HepG2 (cell line): Measurements from ENCODE around the gene SELENOW. TPM values are rescaled to one million over a fixed set of nuclear protein-coding genes. Genes with fewer than 3 reads are reported as not detected.

Experiments used
- ATF7-NPFF ChIP-seq: sonication (generic); formaldehyde crosslinking; IDR thresholded peaks from 2 replicates; pipeline ENCODE4 v1.8.1; 2023; ENCODE audit warnings: mild to moderate bottlenecking, low read depth, missing genetic modification reagents, moderate library complexity
- BCL6 ChIP-seq: IDR thresholded peaks from 2 replicates; pipeline ENCODE4 v1.6.1; 2016; ENCODE audit warnings: missing genetic modification reagents, missing compliant biosample characterization
- ELF4 ChIP-seq: sonication (generic); formaldehyde crosslinking; IDR thresholded peaks from 2 replicates; pipeline ENCODE4 v1.5.0; 2020; ENCODE audit warnings: missing genetic modification reagents, mild to moderate bottlenecking, moderate library complexity, borderline replicate concordance
- KMT2B ChIP-seq: IDR thresholded peaks from 2 replicates; pipeline ENCODE4 v1.6.1; 2016; ENCODE audit warnings: missing genetic modification reagents, missing compliant biosample characterization
- MEIS1 ChIP-seq: sonication (generic); formaldehyde crosslinking; IDR thresholded peaks from 2 replicates; pipeline ENCODE4 v1.9.0; 2021; ENCODE audit warnings: mild to moderate bottlenecking, missing genetic modification reagents, moderate library complexity, borderline replicate concordance
- MIER3 ChIP-seq: IDR thresholded peaks from 2 replicates; pipeline ENCODE4 v1.6.1; 2016; ENCODE audit warnings: missing compliant biosample characterization, borderline replicate concordance
- RBAK ChIP-seq: sonication (generic); formaldehyde crosslinking; IDR thresholded peaks from 2 replicates; pipeline ENCODE4 v1.5.1; 2020; ENCODE audit warnings: mild to moderate bottlenecking, missing genetic modification reagents
- TAF1 ChIP-seq: sonication (generic); formaldehyde crosslinking; IDR thresholded peaks from 2 replicates; pipeline ENCODE4 v1.4.0; 2020; ENCODE audit warnings: missing genetic modification reagents
- TARDBP ChIP-seq: sonication (generic); formaldehyde crosslinking; IDR thresholded peaks from 2 replicates; pipeline ENCODE4 v1.8.0; 2022; ENCODE audit warnings: mild to moderate bottlenecking, missing genetic modification reagents
- TBX2 ChIP-seq: sonication (generic); formaldehyde crosslinking; IDR thresholded peaks from 2 replicates; pipeline ENCODE4 v1.5.0; 2020; ENCODE audit warnings: missing genetic modification reagents, mild to moderate bottlenecking, borderline replicate concordance
- ZNF142 ChIP-seq: sonication (generic); formaldehyde crosslinking; IDR thresholded peaks from 2 replicates; pipeline ENCODE4 v1.4.0; 2020; ENCODE audit warnings: missing genetic modification reagents
- ZNF326 ChIP-seq: sonication (generic); formaldehyde crosslinking; IDR thresholded peaks from 2 replicates; pipeline ENCODE4 v1.4.0; 2020; ENCODE audit warnings: missing genetic modification reagents, borderline replicate concordance
- ZNF33B ChIP-seq: sonication (generic); formaldehyde crosslinking; IDR thresholded peaks from 2 replicates; pipeline ENCODE4 v1.5.1; 2020; ENCODE audit warnings: mild to moderate bottlenecking, missing genetic modification reagents
- ZNF629 ChIP-seq: sonication (generic); formaldehyde crosslinking; conservative IDR thresholded peaks from 2 replicates; pipeline ENCODE4 v1.5.0; 2020; ENCODE audit warnings: missing genetic modification reagents
- ZNF678 ChIP-seq: sonication (generic); formaldehyde crosslinking; IDR thresholded peaks from 2 replicates; pipeline ENCODE4 v1.4.0; 2020; ENCODE audit warnings: mild to moderate bottlenecking, missing genetic modification reagents
- ZNF761 ChIP-seq: sonication (generic); formaldehyde crosslinking; conservative IDR thresholded peaks from 2 replicates; pipeline ENCODE4 v1.4.0; 2020; ENCODE audit warnings: mild to moderate bottlenecking, missing genetic modification reagents
- polyA plus RNA-seq, 8 experiments: library from polyadenylated mRNA; depleted of rRNA in 3 of 8; stranded (reverse) in 7 of 8; unstranded in 1 of 8; fragments of >200 nt; fragmentation: Illumina TruSeq in 4 of 8; extraction: Trizol in 4 of 8; gene quantifications; 2 replicates each; pipeline versions ENCODE4 v1.2.1 to v1.2.3, GENCODE V29; 2011 to 2016; ENCODE audit warnings: low read depth in 4 of 8, missing spikeins in 1 of 8, mixed read lengths in 1 of 8; ENCODE audit not compliant: insufficient read depth in 1 of 8
- total RNA-seq, 5 experiments: library from RNA; depleted of rRNA; stranded (reverse); fragments of >200 nt; fragmentation: Illumina TruSeq; extraction: Trizol; gene quantifications; 2 replicates each; pipeline ENCODE4 v1.2.3, GENCODE V29; 2016; ENCODE audit warnings: low read depth in 1 of 5
- TF ChIP-seq, protein P1 (sequence below): IDR thresholded peaks from 2 replicates; pipeline ENCODE4 v1.6.1; 2016; ENCODE audit warnings: low read depth, control low read depth
- TF ChIP-seq, protein P2 (sequence below): sonication (generic); formaldehyde crosslinking; IDR thresholded peaks from 2 replicates; pipeline ENCODE4 v1.5.1; 2020; ENCODE audit warnings: missing genetic modification reagents, mild to moderate bottlenecking, borderline replicate concordance

The SELENOW gene
- total and polyA plus RNA-seq, 2 of the 13 experiments (the other 11 are each of a cell fraction or from before 2014, with no cell fraction given): 50.3 to 64.7 TPM

DNA sequence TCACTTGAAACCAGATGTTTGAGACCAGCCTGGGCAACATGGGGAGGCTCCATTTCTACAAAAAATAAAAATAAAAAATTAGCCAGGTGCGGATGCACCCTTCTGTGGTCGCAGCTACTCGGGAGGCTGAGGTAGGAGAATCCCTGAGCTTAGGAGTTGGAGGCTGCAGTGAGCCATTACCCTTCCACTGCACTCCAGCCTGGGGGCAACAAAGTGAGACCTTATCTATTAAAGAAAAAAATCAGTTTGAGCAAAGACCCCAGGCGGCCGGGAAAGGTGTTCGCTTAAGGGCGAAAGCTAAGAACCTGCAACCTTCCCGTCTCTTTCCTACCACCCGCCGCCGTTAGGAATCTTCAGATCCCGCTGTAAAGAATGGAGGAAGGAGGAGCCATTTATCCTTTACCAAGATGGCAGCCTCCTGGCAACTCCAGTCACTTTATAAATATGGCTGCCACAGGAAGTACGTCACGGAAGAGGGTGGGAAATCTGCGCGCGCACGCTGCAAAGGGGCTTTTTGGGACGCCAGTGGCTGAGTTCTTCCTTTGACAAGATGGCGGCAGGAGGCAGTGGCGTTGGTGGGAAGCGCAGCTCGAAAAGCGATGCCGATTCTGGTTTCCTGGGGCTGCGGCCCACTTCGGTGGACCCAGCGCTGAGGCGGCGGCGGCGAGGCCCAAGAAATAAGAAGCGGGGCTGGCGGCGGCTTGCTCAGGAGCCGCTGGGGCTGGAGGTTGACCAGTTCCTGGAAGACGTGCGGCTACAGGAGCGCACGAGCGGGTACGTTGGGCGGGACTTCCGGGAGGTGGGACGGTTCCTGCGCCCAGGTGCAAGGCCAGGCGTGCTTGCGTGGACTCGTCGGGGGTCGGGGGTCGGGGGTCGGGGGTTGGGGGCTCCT, 33.2 kb upstream of the SELENOW start, which contains the start of gene NOP53 (continued):
- TF ChIP-seq BCL6 (CRISPR knock-in tag): peak; percentile 32; the same call in 1 of the 2 replicates
- 0 out of 2 replicates have a peak, but pooled peaks have one; percentile 23 for TF ChIP-seq MEIS1 (CRISPR knock-in tag)
- TF ChIP-seq, protein P1, sequence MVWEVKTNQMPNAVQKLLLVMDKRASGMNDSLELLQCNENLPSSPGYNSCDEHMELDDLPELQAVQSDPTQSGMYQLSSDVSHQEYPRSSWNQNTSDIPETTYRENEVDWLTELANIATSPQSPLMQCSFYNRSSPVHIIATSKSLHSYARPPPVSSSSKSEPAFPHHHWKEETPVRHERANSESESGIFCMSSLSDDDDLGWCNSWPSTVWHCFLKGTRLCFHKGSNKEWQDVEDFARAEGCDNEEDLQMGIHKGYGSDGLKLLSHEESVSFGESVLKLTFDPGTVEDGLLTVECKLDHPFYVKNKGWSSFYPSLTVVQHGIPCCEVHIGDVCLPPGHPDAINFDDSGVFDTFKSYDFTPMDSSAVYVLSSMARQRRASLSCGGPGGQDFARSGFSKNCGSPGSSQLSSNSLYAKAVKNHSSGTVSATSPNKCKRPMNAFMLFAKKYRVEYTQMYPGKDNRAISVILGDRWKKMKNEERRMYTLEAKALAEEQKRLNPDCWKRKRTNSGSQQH: peak; percentile 63; the same call in 1 of the 2 replicates
- TF ChIP-seq ZNF142 (CRISPR knock-in tag): no peak
- no peak; the same call in 1 of the 2 replicates for TF ChIP-seq RBAK (CRISPR knock-in tag)
- peak; percentile 56; the same call in 1 of the 2 replicates for TF ChIP-seq TBX2
- TF ChIP-seq ZNF629: no peak
- peak; percentile 51 for TF ChIP-seq TARDBP
- peak; percentile 74; the same call in 1 of the 2 replicates for TF ChIP-seq ELF4 (CRISPR knock-in tag)
- TF ChIP-seq ZNF33B (CRISPR knock-in tag): peak; percentile 75; the same call in 1 of the 2 replicates
- peak; percentile 93 for TF ChIP-seq TAF1 (CRISPR knock-in tag)
- peak; percentile 85; the same call in 1 of the 2 replicates for TF ChIP-seq MIER3 (CRISPR knock-in tag)
- no peak for TF ChIP-seq ZNF678 (CRISPR knock-in tag)
- TF ChIP-seq ATF7-NPFF (CRISPR knock-in tag): 0 out of 2 replicates have a peak, but pooled peaks have one; percentile 20
- TF ChIP-seq KMT2B: 0 out of 2 replicates have a peak, but pooled peaks have one; percentile 64
- TF ChIP-seq ZNF761: no peak
- TF ChIP-seq ZNF326 (CRISPR knock-in tag): no peak
- TF ChIP-seq, protein P2, sequence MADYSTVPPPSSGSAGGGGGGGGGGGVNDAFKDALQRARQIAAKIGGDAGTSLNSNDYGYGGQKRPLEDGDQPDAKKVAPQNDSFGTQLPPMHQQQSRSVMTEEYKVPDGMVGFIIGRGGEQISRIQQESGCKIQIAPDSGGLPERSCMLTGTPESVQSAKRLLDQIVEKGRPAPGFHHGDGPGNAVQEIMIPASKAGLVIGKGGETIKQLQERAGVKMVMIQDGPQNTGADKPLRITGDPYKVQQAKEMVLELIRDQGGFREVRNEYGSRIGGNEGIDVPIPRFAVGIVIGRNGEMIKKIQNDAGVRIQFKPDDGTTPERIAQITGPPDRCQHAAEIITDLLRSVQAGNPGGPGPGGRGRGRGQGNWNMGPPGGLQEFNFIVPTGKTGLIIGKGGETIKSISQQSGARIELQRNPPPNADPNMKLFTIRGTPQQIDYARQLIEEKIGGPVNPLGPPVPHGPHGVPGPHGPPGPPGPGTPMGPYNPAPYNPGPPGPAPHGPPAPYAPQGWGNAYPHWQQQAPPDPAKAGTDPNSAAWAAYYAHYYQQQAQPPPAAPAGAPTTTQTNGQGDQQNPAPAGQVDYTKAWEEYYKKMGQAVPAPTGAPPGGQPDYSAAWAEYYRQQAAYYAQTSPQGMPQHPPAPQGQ (CRISPR knock-in tag): no peak
